ENCODE data around the gene AIFM2.
A peak's percentile ranks its signal among the peaks of the same experiment; 100 is the strongest.

Gene AIFM2

DNA sequence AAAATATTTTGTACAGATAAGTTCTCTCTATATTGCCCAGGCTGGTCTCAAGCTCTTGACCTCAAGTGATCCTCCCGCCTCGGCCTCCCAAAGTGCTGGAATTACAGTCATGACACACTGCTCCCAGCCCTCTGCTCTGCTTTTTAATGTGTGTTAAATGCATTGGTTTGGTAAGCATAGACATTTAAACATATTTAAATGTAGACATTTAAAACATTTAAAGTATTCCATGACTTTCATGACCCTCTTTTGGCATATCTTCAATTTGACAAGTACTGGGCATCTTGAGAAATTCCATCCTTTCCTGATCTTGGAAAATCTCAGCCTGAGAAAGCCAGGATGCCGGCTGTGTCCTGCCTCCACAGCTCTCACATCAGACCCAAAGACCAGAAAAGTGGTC, 42.9 kb upstream of the AIFM2 start:
- H3K27ac ChIP-seq (ENCODE audit: low read length) = no peak overlapping the region
- no peaks in the 10 kb centered on the region for H3K36me3 ChIP-seq (replicated peaks; ENCODE audit: low read depth, low read length)
- no peak overlapping the region for H2AFZ ChIP-seq (ENCODE audit: low read depth, low read length)
- no peaks in the 10 kb centered on the region for H3K9me3 ChIP-seq (ENCODE audit: insufficient read depth, low read length)
- no peak overlapping the region for H3K4me2 ChIP-seq (ENCODE audit: low read length)
- TF ChIP-seq CTCF (IDR thresholded peaks at IDR 0.05; ENCODE audit: low read depth, low read length) = no peak
- no peak for TF ChIP-seq EZH2phosphoT487 (IDR thresholded peaks at IDR 0.05; ENCODE audit: low read depth)
- H3K79me2 ChIP-seq (ENCODE audit: low read length) = no peaks in the 10 kb centered on the region
- no peak overlapping the region for H3K9ac ChIP-seq (ENCODE audit: low read length)
- no peak overlapping the region for H3K4me3 ChIP-seq (ENCODE audit: low read length)
- no peaks in the 10 kb centered on the region for H4K20me1 ChIP-seq (ENCODE audit: insufficient read depth, low read length)
- peaks cover 11% of the 10 kb centered on the region for H3K4me1 ChIP-seq (ENCODE audit: low read length)
- no peaks in the 10 kb centered on the region for H3K27me3 ChIP-seq (ENCODE audit: low read depth, low read length)

GRCh38 chr10:70174058-70174741, 41.6 kb upstream of the AIFM2 start:
- Histone ChIP-seq H2AFZ (ENCODE audit: low read depth, low read length) (peak overlapping the region; percentile 95), H3K27me3 (ENCODE audit: low read depth, low read length) (no peaks in the 10 kb centered on the region), H3K4me1 (ENCODE audit: low read length) (peaks cover 11% of the 10 kb centered on the region), H3K27ac (ENCODE audit: low read length) (no peak overlapping the region), H3K4me2 (ENCODE audit: low read length) (peak overlapping the region; percentile 44), H3K9ac (ENCODE audit: low read length) (no peak overlapping the region), H3K36me3 (replicated peaks; ENCODE audit: low read depth, low read length) (no peaks in the 10 kb centered on the region), H3K9me3 (ENCODE audit: insufficient read depth, low read length) (no peaks in the 10 kb centered on the region), H4K20me1 (ENCODE audit: insufficient read depth, low read length) (peaks cover 5% of the 10 kb centered on the region; the same call in 1 of the 2 replicates), H3K4me3 (ENCODE audit: low read length) (no peak overlapping the region), H3K79me2 (ENCODE audit: low read length) (peaks cover 11% of the 10 kb centered on the region)
- TF ChIP-seq EZH2phosphoT487 (IDR thresholded peaks at IDR 0.05; ENCODE audit: low read depth) (no peak), CTCF (IDR thresholded peaks at IDR 0.05; ENCODE audit: low read depth, low read length) (no peak)

GRCh38 chr10:70169649-70170364, 37.2 kb upstream of the AIFM2 start:
- H3K79me2 ChIP-seq (ENCODE audit: low read length) = peaks cover 54% of the 10 kb centered on the region
- H3K4me1 ChIP-seq (ENCODE audit: low read length) = peaks cover 21% of the 10 kb centered on the region

More at GRCh38 chr10:70169649-70170364, 37.2 kb upstream of the AIFM2 start:
- Histone ChIP-seq H3K9ac (ENCODE audit: low read length) (peak overlapping the region; percentile 82), H3K9me3 (ENCODE audit: insufficient read depth, low read length) (no peaks in the 10 kb centered on the region), H3K27me3 (ENCODE audit: low read depth, low read length) (no peaks in the 10 kb centered on the region), H4K20me1 (ENCODE audit: insufficient read depth, low read length) (peaks cover 40% of the 10 kb centered on the region), H3K36me3 (replicated peaks; ENCODE audit: low read depth, low read length) (peaks cover 3% of the 10 kb centered on the region), H3K4me3 (ENCODE audit: low read length) (peak overlapping the region; percentile 96), H3K4me2 (ENCODE audit: low read length) (peak overlapping the region; percentile 93), H2AFZ (ENCODE audit: low read depth, low read length) (no peak overlapping the region), H3K27ac (ENCODE audit: low read length) (no peak overlapping the region)
- TF ChIP-seq EZH2phosphoT487 (IDR thresholded peaks at IDR 0.05; ENCODE audit: low read depth) (no peak), CTCF (IDR thresholded peaks at IDR 0.05; ENCODE audit: low read depth, low read length) (no peak)
